Cardiac fibroblast (primary cell): ENCODE results near the gene ADH1A.
A peak's percentile ranks its signal among the peaks of the same experiment; 100 is the strongest.
"Not testable (repeated sequence)": the region's sequence is repeated elsewhere in the genome, so short reads cannot be mapped to it uniquely, and the experiment has no call there.

Experiments used
- DNase-seq, 2 donors: peaks; one replicate each; pipeline versions ENCODE4 v3.0.0 to v3.0.0-alpha.2; 2010; ENCODE audit warnings: low read depth in 2 of 2
- H3K4me3 ChIP-seq, 2 donors: replicated peaks in 1 of 2; 1 replicate in 1 of 2; 2 replicates in 1 of 2; pipeline ENCODE4 v1.5.1; 2011; ENCODE audit warnings: low read depth in 2 of 2, low read length in 2 of 2, mild to moderate bottlenecking in 2 of 2, moderate library complexity in 1 of 2
- CTCF ChIP-seq: IDR thresholded peaks from one replicate; pipeline ENCODE4 v1.5.1; 2011; ENCODE audit warnings: low read depth, mild to moderate bottlenecking, low read length, inconsistent platforms

The ADH1A gene

DNA sequence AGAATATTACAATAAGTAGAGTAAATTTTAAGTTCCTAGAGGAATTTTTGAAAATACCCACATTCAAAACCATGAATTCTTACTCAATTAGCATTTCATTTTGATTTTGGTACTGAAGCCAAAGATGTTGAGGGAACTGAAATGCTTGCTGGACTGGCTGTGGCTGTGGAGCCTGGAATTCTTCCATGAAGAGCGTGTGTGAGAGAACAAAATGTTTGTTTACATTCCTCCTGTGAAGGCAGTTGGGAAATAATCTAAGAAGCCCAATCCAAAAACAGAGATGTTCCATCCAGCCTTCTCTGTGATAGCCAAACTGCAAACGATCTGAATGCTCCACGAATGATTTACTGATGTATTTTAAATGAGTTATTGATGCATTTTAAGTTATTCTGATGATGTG lies 34.2 kb upstream of the ADH1A start:
- no peak for TF ChIP-seq CTCF
- DNase-seq: peak; percentile 87 to 94
- no peak overlapping the region for H3K4me3 ChIP-seq

DNA sequence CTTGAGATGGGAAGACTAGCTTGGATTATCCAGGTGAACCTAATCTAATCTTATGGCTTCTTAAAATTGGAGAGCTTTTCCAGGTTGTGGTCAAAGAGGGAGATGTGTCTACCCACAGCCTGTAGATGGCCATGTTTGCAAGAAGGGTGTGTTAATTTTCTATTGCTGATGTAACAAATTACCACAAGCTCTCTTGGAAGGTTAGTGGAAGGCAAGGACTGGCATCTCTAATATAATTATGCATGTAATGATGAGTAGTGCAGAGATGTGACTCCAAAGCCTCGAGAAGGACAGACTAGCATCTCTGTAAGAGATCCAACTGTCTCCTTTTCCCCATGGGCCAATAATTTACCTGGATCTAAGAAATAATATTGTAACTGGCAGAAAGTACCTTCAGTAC lies 33.6 kb upstream of the ADH1A start:
- peak in 1 of 2 donors; percentile 10 for DNase-seq
- H3K4me3 ChIP-seq: no peak overlapping the region
- no peak for TF ChIP-seq CTCF

DNA sequence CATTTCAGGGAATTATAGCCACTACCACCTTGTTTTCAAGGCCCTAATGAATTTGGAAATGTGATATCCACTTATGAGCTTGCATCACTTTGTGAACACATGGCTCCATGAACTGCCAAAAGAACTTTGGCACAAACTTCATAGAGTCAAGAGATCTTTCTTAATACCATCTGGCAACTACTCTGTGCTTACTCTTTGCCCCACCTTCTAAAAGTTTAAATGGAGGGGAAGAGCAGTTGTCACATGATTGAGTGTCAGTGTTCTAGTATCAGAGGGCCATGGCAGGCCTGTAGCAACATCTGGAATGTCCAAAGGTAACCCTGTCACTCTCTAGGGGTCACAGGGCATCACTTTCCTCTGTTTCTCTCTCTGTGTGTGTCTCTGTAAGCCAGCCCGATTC lies 33.0 kb upstream of the ADH1A start:
- peak; percentile 70 to 92 for DNase-seq
- no peak for TF ChIP-seq CTCF
- no peak overlapping the region for H3K4me3 ChIP-seq

DNA sequence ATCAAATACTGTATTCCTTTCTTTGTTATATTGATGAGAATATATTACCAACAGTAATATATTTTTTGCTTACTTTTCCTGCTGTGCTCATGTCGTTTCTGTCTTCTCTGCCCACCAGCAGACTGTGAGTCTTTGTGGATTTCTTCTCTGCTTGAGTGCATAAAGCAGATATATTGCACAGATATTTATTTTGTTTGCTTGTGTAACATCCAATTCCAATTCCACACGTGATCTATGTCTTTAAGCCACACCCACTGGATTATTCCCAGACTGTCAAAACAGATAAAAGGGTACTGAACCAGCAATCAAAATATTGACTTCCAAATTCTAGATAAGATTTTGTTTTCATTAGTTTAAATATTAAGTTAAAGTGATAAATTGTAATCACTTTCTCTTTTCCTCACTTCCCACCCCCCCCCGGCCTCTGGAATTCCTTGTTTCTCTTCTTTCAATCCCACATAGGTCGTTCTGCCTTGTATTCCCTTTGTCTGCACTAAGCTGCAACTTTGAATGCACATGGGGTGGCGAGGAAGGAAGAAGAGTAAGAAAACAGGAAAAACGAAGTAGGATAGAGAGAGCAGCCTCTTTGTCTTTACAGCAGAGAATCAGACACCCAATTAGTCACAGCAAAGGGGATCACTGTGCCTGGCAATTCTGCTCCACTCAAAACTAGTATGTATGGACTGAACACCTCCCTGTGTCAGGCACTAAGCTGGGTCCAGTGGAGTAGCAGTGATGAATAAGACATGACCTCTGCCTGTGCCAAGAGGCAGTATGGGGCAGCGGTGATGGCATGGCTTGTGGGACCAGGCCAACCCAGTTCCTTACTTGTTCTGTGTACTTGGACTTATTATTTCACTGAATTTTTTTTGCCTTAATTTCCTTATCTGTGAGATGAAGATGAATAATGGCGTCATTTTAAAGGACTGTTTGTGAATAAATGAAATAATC lies 30.7 kb upstream of the ADH1A start, which contains the start of gene ADH1B:
TSS of gene ADH1B (minus strand) at position 161 of the 951 bp plus-strand sequence. CDS start at position 91, 70 bp downstream.
- H3K4me3 ChIP-seq: no peak within 1 kb of the TSS
- TF ChIP-seq CTCF: no peak
- DNase-seq: no peak

- not testable (repeated sequence) for H3K4me3 ChIP-seq, DNase-seq
These were observed 27.0 kb upstream of the ADH1A start for GRCh38 chr4:99317811-99318210.

DNA sequence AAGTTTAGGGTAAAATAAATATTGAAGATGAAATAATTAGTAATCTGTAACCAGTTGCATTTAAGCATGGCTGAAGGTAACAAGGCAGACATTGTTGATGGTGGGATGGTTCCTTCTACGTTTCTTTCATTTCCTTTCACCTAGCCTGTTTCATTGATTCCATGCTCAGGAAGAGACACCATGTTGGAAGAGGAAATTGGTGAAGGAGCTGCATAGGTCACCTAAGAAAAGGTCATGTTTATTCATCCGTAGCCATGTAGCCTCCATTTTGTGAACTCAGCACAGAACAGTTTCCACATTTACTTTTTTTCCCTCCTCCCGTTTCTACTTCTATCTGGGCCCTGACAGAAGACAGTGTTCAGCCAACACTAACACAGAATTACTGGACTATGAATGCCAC lies 26.6 kb upstream of the ADH1A start:
- no peak for TF ChIP-seq CTCF
- no peak for DNase-seq
- H3K4me3 ChIP-seq: no peak overlapping the region

DNA sequence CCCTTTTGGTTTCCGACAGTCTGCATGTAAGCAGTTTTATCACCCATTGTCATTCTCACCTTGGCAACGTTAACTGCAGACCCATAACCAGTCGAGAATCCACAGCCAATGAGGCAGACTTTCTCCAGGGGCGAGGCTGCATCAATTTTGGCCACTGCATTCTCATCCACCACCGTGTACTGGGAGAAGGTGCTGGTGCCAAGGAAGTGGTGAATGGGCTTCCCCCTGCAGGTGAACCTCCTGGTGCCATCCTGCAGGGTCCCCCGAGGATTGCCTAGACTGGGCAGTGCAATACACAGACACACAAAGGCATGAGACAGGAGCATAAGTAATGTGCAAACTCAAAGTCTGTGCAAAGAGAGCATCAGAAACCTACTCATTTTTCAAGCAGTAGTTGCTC lies 25.1 kb upstream of the ADH1A start:
- no peak overlapping the region for H3K4me3 ChIP-seq
- TF ChIP-seq CTCF: no peak
- DNase-seq: no peak
